Measurements from ENCODE around the gene TSPAN18. TPM values are rescaled to one million over a fixed set of nuclear protein-coding genes. Genes with fewer than 3 reads are reported as not detected.

Gene TSPAN18
- total RNA-seq, 1 donor from 2014 or later, result 46.4 TPM

DNA sequence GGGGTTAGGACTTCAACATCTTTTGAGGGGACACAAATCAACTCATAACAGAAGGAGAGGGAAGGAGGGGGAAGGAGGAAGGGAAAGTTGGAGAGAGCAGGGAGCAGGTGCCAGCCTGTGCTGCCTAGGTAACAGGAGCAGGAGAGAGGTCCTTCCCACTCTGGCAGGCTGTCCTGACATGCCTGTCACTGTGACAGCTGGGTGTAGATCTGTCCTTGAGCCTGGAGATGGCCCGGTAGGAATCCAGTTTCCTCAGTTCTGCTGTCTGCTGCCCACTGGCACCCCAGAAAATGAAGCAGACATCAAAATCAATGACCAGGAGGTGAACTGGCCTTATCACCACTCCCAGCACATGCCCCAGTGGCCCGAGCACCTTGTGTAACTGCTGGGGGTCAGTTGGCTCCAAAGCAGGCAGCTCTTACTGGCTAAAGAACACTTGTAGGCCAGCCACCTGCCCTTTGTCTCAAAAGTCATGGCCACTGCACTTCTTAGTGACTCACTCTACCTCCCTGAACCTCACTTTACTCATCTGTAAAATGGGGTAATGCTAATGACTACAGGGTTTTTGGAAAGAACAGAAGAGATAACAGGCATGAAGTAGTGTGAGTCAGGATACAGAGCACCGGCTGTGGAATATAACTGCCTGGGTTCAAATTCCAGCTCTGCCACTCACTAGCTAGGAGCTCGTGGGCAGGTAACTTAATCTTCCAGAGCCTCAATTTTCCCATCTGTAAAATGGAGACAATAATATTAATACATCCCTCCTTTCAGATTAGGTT lies 8.0 kb upstream of the TSPAN18 start:
- Histone ChIP-seq H3K36me3 (no peaks in the 10 kb centered on the region), H3K27ac (no peak overlapping the region), H3K4me1 (no peaks in the 10 kb centered on the region), H3K9me3 (no peaks in the 10 kb centered on the region), H3K27me3 (no peaks in the 10 kb centered on the region), H3K4me3 (no peak overlapping the region)
- TF ChIP-seq, protein P1, sequence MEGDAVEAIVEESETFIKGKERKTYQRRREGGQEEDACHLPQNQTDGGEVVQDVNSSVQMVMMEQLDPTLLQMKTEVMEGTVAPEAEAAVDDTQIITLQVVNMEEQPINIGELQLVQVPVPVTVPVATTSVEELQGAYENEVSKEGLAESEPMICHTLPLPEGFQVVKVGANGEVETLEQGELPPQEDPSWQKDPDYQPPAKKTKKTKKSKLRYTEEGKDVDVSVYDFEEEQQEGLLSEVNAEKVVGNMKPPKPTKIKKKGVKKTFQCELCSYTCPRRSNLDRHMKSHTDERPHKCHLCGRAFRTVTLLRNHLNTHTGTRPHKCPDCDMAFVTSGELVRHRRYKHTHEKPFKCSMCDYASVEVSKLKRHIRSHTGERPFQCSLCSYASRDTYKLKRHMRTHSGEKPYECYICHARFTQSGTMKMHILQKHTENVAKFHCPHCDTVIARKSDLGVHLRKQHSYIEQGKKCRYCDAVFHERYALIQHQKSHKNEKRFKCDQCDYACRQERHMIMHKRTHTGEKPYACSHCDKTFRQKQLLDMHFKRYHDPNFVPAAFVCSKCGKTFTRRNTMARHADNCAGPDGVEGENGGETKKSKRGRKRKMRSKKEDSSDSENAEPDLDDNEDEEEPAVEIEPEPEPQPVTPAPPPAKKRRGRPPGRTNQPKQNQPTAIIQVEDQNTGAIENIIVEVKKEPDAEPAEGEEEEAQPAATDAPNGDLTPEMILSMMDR (IDR thresholded peaks at IDR 0.05), result no peak
- ATAC-seq, result no peak
- no peak for DNase-seq
- intact Hi-C loops (cut with DNase I), result no loop called here

DNA sequence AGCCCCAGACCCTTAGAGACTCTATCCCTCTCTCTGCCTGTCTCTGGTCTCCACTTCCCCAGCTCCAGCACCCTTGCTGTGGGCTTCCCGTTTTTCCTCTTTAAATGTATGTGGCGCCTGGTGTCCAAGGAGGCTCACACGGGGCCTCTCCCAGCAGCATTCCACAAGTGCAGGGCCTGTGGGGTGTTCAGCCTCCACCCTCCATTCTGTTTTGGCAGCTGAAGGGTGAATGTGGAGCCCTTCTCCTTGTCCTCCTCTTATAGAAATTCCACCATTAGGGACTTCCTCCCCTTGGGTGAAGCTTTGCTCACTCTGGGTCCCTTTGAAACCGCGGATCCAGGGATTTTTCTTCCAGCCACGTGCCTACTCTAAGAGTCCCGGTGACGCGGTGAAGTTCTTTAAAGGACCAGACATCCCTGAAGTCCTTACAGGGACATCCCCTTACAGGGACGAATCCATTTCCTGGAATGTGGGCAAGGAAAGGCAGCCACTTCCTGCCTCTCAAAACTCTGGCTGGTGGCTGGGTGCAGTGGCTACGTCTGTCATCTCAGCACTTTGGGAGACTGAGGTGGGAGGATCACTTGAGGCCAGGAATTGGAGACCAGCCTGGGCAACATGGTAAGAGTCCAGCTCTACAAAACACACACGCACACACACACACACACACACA lies 1.6 kb upstream of the TSPAN18 start:
- TF ChIP-seq, protein P1 (IDR thresholded peaks at IDR 0.05), result no peak
- Histone ChIP-seq H3K4me3 (no peak overlapping the region), H3K27me3 (peaks cover 10% of the 10 kb centered on the region), H3K4me1 (peaks cover 24% of the 10 kb centered on the region), H3K36me3 (no peaks in the 10 kb centered on the region), H3K9me3 (no peaks in the 10 kb centered on the region), H3K27ac (no peak overlapping the region)
- DNase-seq (no peak), ATAC-seq (no peak)
- intact Hi-C loops (cut with DNase I), result loop anchor here (5.0 kb wide), 1 partner anchor 167 kb away; no protein-coding TSS in a partner anchor

DNA sequence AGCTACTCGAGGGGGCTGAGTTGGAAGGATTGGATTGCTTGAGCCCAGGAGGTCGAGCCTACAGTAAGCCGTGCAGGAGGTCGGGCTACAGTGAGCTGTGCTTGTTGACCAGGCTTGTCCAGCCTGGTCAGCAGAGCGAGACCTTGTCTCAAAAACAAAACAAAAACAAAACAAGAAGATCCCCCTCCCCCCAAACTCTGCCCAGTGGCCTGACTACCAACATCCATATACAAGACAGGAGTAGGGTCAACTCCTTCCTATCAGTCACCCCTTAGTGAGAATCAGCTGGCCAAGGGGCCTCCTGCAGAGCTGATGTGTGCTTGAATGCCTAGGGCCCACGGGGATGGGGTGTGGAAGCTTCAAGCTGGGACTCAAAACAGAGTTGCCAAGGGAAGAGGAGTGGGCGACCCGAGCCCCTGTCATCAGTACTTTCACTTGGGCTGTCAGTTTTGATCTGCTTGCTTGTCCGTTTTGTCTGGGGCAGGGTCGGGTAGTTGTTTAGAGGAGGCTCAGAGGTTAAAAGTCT lies 942 bp upstream of the TSPAN18 start:
- Histone ChIP-seq H3K4me3 (no peak overlapping the region), H3K27me3 (peaks cover 10% of the 10 kb centered on the region), H3K27ac (peak overlapping the region; percentile 36), H3K4me1 (peaks cover 24% of the 10 kb centered on the region), H3K36me3 (no peaks in the 10 kb centered on the region), H3K9me3 (no peaks in the 10 kb centered on the region)
- intact Hi-C loops (cut with DNase I), result loop anchor here (5.0 kb wide), 1 partner anchor 166 kb away; no protein-coding TSS in a partner anchor
- no peak for DNase-seq
- TF ChIP-seq, protein P1 (IDR thresholded peaks at IDR 0.05), result no peak
- no peak for ATAC-seq

DNA sequence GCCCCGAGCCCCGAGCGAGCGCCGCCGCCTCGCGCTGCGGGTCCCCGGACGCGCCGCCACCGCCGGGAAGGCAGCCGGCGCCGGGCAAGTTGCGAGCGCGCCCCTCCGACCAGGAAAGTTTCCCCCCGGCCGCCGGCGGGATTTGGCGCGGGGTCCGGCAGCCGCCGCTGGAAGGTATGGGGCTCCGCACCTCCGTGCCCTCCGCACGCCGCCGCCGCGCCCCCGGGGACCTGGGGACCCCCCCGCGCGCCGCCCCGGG lies 281 bp downstream of the TSPAN18 start:
- TF ChIP-seq, protein P1 (IDR thresholded peaks at IDR 0.05), result no peak
- peaks cover 24% of the 10 kb centered on the region for H3K4me1 ChIP-seq
- no peak for ATAC-seq
- no peaks in the 10 kb centered on the region for H3K9me3 ChIP-seq
- H3K27ac ChIP-seq, result peak overlapping the region; percentile 65
- intact Hi-C loops (cut with DNase I), result loop anchor here (5.0 kb wide), 1 partner anchor 165 kb away; no protein-coding TSS in a partner anchor
- no peak for DNase-seq
- H3K36me3 ChIP-seq, result no peaks in the 10 kb centered on the region
- peak overlapping the region; percentile 54 for H3K4me3 ChIP-seq
- H3K27me3 ChIP-seq, result peaks cover 10% of the 10 kb centered on the region

DNA sequence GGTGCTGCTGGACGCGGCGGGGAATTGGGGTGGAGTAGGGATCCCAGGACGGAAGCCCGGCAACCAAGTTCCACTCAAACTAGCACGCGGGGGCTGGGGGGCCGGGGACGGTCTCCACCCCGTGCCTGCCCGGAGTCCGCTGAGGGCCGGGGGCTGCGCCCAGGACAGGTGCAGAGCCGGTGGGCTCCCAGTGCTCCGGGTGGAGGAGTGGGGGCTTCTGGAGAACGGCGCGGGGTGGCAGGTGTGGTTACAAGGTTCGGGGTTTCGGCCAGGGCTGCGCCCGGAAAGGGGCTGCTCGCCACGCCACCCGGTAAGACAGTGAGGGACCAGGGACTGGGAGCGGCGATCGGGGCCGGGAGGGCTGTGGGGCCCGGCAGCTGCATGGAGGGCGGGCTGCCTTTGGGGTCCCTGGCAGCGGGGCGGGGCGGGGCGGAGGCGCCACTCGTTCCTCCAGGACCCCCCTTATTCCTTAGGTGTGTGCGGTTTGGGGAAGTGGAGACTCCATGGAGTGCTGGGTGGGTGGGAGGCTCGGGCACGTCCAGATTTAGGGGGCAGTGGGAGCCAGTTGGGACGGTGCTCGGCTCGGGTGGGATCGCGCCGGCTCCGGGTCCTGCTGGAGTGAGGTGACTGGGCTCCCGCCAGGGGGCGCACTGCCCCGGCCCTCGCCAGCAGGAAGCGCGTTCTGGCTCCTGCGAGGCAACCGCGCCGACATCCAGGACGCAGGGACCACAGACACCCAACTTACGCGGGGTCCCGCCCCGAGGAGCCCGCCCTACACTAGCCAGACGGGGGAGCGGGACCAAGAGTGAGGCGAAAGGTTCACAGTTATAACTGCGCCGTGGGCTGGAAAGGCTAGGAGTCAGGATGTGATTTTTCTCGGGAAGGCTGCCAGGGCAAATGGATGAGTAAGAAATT lies 868 bp downstream of the TSPAN18 start:
- peaks cover 24% of the 10 kb centered on the region for H3K4me1 ChIP-seq
- no peaks in the 10 kb centered on the region for H3K9me3 ChIP-seq
- DNase-seq, result peak; percentile 87
- H3K27ac ChIP-seq, result peak overlapping the region; percentile 65
- intact Hi-C loops (cut with DNase I), result loop anchor here (5.0 kb wide), 1 partner anchor 165 kb away; no protein-coding TSS in a partner anchor
- H3K4me3 ChIP-seq, result peak overlapping the region; percentile 54
- H3K36me3 ChIP-seq, result no peaks in the 10 kb centered on the region
- ATAC-seq, result peak; percentile 89
- peaks cover 10% of the 10 kb centered on the region for H3K27me3 ChIP-seq
- TF ChIP-seq, protein P1 (IDR thresholded peaks at IDR 0.05), result peak; percentile 95
